GM13977 (cell line): ENCODE measurements around the gene RARB.

ENCODE experiments used
- DNase-seq: peaks from one replicate; pipeline ENCODE4 v3.0.0; 2012; ENCODE audit warnings: low spot score
- in situ Hi-C: fragments of 300-500 bp; cut with MboI; formaldehyde crosslinking; loops from one replicate; pipeline ENCODE4 v1.12.0; 2022; ENCODE audit warnings: low sequenced_read_pairs, low pct_unique_long_range_greater_than_20kb, mixed read lengths, inconsistent platforms; ENCODE audit not compliant: unreplicated experiment
- TF ChIP-seq, protein P1 (sequence below): IDR thresholded peaks from 2 replicates; pipeline ENCODE4 v1.5.1; 2012; ENCODE audit warnings: mild to moderate bottlenecking, control low read depth; ENCODE audit not compliant: insufficient read depth; ENCODE audit errors: extremely low read depth, missing control alignments

The RARB gene

GRCh38 chr3:25587526-25587925 is 159.5 kb downstream of the RARB start:
- in situ Hi-C loops: no loop called here
- no peak for DNase-seq
- TF ChIP-seq, protein P1, sequence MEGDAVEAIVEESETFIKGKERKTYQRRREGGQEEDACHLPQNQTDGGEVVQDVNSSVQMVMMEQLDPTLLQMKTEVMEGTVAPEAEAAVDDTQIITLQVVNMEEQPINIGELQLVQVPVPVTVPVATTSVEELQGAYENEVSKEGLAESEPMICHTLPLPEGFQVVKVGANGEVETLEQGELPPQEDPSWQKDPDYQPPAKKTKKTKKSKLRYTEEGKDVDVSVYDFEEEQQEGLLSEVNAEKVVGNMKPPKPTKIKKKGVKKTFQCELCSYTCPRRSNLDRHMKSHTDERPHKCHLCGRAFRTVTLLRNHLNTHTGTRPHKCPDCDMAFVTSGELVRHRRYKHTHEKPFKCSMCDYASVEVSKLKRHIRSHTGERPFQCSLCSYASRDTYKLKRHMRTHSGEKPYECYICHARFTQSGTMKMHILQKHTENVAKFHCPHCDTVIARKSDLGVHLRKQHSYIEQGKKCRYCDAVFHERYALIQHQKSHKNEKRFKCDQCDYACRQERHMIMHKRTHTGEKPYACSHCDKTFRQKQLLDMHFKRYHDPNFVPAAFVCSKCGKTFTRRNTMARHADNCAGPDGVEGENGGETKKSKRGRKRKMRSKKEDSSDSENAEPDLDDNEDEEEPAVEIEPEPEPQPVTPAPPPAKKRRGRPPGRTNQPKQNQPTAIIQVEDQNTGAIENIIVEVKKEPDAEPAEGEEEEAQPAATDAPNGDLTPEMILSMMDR: no peak

GRCh38 chr3:25587975-25588374 is 159.9 kb downstream of the RARB start:
- in situ Hi-C loops: no loop called here
- no peak for DNase-seq
- TF ChIP-seq, protein P1: no peak

GRCh38 chr3:25588441-25589103 is 160.5 kb downstream of the RARB start:
- TF ChIP-seq, protein P1: no peak
- in situ Hi-C loops: no loop called here
- no peak for DNase-seq

GRCh38 chr3:25589104-25589782 is 161.2 kb downstream of the RARB start:
- in situ Hi-C loops: no loop called here
- DNase-seq: no peak
- TF ChIP-seq, protein P1: no peak

- TF ChIP-seq, protein P1: no peak
- in situ Hi-C loops: no loop called here
- DNase-seq: no peak
These were observed 161.8 kb downstream of the RARB start for GRCh38 chr3:25589783-25590258.

DNA sequence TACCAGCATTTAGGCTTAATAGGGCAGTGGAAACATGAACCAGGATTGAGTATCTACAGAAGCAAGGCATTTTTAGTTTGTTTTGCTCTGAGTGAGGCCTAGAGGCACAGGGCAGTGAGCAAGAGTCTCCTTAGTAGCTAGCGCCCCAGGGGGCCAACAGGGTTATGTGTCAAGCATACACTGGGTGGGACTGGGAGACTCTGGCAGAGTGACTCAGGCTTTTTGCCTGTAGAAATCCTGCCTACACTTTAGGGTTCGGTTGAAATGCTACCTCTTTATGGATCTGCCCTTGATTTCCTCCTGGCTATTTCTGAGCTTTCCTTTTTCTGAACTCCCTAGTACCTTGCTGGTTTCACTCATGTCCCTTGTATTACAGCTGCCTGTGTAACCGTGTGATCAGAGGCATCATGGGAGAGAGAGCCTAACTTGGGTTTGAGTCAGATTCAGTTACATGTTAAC is 164.5 kb downstream of the RARB start:
- no peak for DNase-seq
- TF ChIP-seq, protein P1: peak; percentile 5
- in situ Hi-C loops: no loop called here
